CD1c-positive myeloid dendritic cell (primary cell): ENCODE results near the gene BOD1L1.

Experiments used
- DNase-seq: peaks from one replicate; pipeline ENCODE4 v3.0.0-alpha.2; 2016; ENCODE audit errors: extremely low spot score

The BOD1L1 gene

DNA sequence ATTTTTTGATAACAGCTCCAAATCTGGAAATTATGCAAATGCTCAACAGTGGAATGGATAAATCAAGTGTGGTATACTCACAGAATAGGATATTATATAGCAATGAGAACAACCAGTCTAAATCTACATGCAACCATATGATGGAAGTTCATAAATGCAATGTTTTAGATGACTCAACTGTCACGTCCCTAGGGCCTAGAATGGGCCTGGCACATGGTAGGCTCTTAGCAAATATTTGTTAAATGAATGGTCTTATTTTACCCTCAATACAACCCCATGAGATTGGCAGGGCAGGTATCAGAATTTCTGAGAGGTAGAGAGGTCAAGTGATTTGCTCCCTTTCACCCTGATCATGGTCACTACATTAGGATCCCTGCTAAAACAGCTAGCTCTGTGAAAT lies 68.6 kb downstream of the BOD1L1 start:
- DNase-seq, result no peak

GRCh38 chr4:13555325-13555724 lies 72.2 kb downstream of the BOD1L1 start:
- DNase-seq, result no peak

GRCh38 chr4:13553081-13553480 lies 74.4 kb downstream of the BOD1L1 start:
- DNase-seq, result no peak

DNA sequence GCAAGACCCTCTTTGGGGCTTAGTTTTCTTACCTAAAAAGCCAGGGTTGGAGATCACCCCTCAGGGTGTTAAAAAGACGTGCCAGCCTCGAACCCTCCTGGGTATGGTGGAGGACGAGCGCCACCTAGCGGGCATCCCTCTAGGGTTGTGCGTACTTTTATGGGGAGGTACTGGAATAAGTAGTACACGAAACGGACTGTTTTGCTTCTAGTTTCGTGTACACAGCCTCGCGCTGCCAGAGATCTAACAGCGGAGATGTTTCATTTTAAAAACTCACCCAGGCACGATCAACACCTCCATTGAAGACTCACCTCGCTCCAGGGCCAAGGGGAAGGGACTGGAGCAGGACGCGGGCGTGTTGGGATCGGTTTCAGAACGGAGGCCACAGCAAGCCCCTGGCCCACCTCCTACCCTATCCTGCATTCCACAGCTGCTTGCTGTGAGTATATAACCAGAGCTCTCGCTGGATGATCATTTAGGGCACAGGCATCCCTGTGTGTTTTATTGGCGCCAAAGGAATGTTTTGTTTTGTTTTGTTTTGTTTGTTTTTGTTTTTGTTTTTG lies 78.5 kb downstream of the BOD1L1 start:
- DNase-seq, result peak; percentile 83

GRCh38 chr4:13548059-13548983 lies 79.2 kb downstream of the BOD1L1 start:
- no peak for DNase-seq

GRCh38 chr4:13547485-13548041 lies 80.0 kb downstream of the BOD1L1 start:
- no peak for DNase-seq

GRCh38 chr4:13546941-13547484 lies 80.5 kb downstream of the BOD1L1 start:
- peak; percentile 24 for DNase-seq

- no peak for DNase-seq
These were observed 81.2 kb downstream of the BOD1L1 start for GRCh38 chr4:13546142-13546940.

GRCh38 chr4:13545394-13545808 lies 82.1 kb downstream of the BOD1L1 start:
- no peak for DNase-seq

GRCh38 chr4:13544606-13545393 lies 82.7 kb downstream of the BOD1L1 start:
- peak; percentile 37 for DNase-seq

- no peak for DNase-seq
These were observed 83.5 kb downstream of the BOD1L1 start, which contains the start of gene NKX3-2 for GRCh38 chr4:13543839-13544605. Gene NKX3-2, minus strand, starts transcription at chr4:13544508. Its CDS starts 94 bp downstream, at chr4:13544414.

DNA sequence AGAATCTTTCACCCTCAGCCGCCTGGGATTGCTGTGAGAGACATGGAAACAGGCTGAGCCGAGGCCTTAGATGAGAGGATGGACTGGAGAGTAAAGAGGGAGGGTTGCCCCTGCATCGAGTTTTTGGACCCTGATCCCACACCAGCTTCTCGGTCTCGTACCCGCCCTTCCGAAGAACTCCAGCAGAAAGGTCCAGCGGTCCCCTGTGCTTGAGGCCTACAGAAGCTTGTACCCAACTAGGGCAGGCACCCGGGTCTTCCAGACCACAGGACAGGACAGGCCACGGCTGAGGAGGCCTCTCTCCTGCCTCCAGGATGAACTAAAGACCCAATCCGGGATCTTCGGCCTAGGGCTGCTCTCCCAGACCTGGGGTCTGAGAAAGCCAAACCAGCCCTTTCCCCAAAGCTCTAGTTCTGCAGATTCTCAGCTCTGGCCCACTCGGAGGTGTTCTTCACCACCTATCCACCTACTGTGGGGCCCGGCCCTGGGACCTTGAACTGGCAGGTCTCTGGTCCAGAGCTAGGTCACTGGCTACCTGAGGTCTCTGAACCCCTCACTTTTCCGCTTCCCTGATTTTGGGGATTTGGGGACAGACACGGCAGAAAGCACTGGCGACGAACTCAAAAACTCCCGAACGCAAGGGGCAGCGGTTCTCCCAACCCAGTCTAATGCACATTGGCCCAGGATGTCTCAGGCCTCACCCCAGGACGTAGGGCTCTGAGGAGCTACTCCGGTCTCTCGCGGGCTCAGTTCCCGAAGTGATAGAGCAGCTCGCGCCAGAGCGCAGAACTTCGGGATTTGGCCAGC lies 84.3 kb downstream of the BOD1L1 start:
- no peak for DNase-seq

GRCh38 chr4:13542577-13543031 lies 84.9 kb downstream of the BOD1L1 start:
- DNase-seq, result no peak

DNA sequence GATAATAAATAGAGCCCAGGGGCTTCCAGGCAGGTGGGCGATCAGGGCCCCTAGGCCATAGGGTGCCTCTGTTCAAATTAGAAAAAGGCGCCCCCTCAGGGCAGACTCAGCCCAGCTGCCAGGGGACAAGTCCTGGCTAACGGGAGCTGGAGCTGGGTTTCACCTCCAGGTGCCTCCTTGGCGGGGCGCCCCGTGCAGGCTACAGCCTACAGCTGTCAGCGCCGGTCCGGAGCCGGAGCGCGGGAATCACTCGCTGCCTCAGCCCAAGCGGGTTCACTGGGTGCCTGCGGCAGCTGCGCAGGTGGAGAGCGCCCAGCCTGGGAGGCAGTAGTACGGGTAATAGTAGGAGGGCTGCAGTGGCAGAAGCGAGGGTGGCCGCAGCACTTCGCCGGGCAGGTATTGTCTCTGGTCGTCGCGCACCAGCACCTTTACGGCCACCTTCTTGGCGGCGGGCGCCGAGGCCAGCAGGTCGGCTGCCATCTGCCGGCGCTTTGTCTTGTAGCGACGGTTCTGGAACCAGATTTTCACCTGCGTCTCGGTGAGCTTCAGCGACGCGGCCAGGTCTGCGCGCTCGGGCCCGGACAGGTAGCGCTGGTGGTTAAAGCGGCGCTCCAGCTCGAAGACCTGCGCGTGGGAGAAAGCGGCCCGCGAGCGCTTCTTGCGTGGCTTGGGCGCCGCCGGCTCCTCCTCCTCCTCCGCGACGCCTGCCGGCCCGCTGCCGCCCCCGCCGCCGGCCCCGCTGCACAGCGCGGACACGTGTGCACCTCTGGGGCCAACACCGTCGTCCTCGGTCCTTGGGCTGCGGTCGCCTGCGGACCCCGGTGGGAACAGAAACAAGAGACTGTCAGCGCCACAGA lies 85.6 kb downstream of the BOD1L1 start:
- no peak for DNase-seq

DNA sequence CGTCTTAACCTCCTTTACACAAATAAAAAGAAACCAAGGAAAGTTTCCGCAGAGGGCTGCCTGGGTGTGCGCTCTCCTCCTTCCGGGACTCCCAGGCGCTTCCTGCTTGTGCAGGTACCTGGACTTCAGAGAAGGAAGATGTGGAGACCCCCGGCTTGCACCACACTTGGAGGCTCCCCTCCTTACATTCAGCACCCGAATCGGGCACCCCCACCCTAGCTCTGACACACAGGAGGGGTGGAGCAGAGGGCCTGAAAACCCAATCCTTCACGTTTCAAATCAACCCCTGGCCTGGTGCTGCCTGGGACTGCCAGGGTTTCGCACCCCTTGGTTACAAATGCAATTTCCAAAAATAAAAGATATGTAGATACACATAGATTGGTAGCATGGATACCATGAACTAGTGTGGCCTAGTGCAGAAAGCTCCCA lies 86.3 kb downstream of the BOD1L1 start:
- no peak for DNase-seq

GRCh38 chr4:13540446-13541175 lies 86.9 kb downstream of the BOD1L1 start:
- DNase-seq, result no peak
